H1 (cell line): ENCODE results near the gene PRX. TPM values are rescaled to one million over a fixed set of nuclear protein-coding genes. Genes with fewer than 3 reads are reported as not detected.

Experiments
- CTCF ChIA-PET: fragments of 300-600 bp; sonication (Branson Sonifier 250); formaldehyde crosslinking; loops from one replicate; lab custom pipeline; 2021; ENCODE audit not compliant: partially characterized antibody; lab: Charles Lee
- POLR2A ChIA-PET: fragments of 300-600 bp; sonication (Branson Sonifier 250); formaldehyde crosslinking; loops from one replicate; lab custom pipeline; 2021; ENCODE audit warnings: inconsistent platforms; ENCODE audit not compliant: partially characterized antibody; lab: Charles Lee
- DNase-seq, 2 experiments: peaks; one replicate each; pipeline versions ENCODE4 v3.0.0 to v3.0.0-alpha.2; 2010 to 2022; ENCODE audit warnings: low spot score in 2 of 2, low read depth in 1 of 2, mixed read lengths in 1 of 2
- FAIRE-seq: peaks from 2 replicates; lab custom pipeline; 2011; peaks lifted over from hg19 to GRCh38; lab: Jason Lieb, UNC
- H2AFZ ChIP-seq: 2 replicates; pipeline ENCODE4 v1.8.1; 2012; ENCODE audit warnings: low read length, inconsistent platforms
- H2AK5ac ChIP-seq: 2 replicates; pipeline ENCODE4 v1.6.1; 2013; ENCODE audit warnings: low read depth, low read length
- H2BK120ac ChIP-seq: replicated peaks from 2 replicates; pipeline ENCODE3; 2013; ENCODE audit warnings: low read depth, low read length, inconsistent platforms
- H2BK12ac ChIP-seq: 2 replicates; pipeline ENCODE4 v1.6.1; 2013; ENCODE audit warnings: low read depth, low read length
- H2BK15ac ChIP-seq: 2 replicates; pipeline ENCODE4 v1.6.1; 2013; ENCODE audit warnings: low read length
- H2BK20ac ChIP-seq: 2 replicates; pipeline ENCODE4 v1.6.1; 2013; ENCODE audit warnings: low read length
- H2BK5ac ChIP-seq: 2 replicates; pipeline ENCODE4 v1.6.1; 2013; ENCODE audit warnings: low read depth, low read length
- H3K14ac ChIP-seq: 2 replicates; pipeline ENCODE4 v1.6.1; 2013; ENCODE audit warnings: inconsistent platforms; ENCODE audit not compliant: insufficient read length
- H3K18ac ChIP-seq: 2 replicates; pipeline ENCODE4 v1.6.1; 2013; ENCODE audit warnings: low read length; ENCODE audit errors: extremely low read depth
- H3K23ac ChIP-seq: 2 replicates; pipeline ENCODE4 v1.6.1; 2013; ENCODE audit warnings: inconsistent platforms; ENCODE audit not compliant: insufficient read length
- H3K23me2 ChIP-seq: 2 replicates; pipeline ENCODE4 v1.6.1; 2013; ENCODE audit warnings: low read depth, low read length
- H3K27ac ChIP-seq: 2 replicates; pipeline ENCODE4 v1.6.1; 2011; ENCODE audit warnings: low read depth, low read length, inconsistent platforms
- H3K27me3 ChIP-seq, 4 experiments: replicated peaks in 1 of 4; 1 replicate in 1 of 4; 2 replicates in 3 of 4; pipeline versions ENCODE4 v1.6.1 to v1.8.1; 2011 to 2013; ENCODE audit warnings: low read length in 3 of 4, mild to moderate bottlenecking in 3 of 4, inconsistent platforms in 2 of 4, mixed read lengths in 2 of 4, moderate library complexity in 1 of 4; ENCODE audit not compliant: control insufficient read depth in 3 of 4, insufficient read depth in 3 of 4; ENCODE audit errors: extremely low read depth in 1 of 4
- H3K36me3 ChIP-seq, 4 experiments: 2 replicates each; pipeline versions ENCODE4 v1.6.1 to v1.8.1; 2011 to 2013; ENCODE audit warnings: mild to moderate bottlenecking in 4 of 4, low read length in 3 of 4, moderate library complexity in 2 of 4, control low read depth in 1 of 4, inconsistent platforms in 1 of 4; ENCODE audit not compliant: insufficient read depth in 4 of 4, control insufficient read depth in 2 of 4
- H3K4ac ChIP-seq: replicated peaks from 2 replicates; pipeline ENCODE3; 2013; ENCODE audit warnings: low read length, low read depth, mixed read lengths, inconsistent platforms; ENCODE audit not compliant: insufficient read length
- H3K4me1 ChIP-seq, 4 experiments: replicated peaks in 1 of 4; 1 replicate in 1 of 4; 2 replicates in 3 of 4; pipeline versions ENCODE4 v1.6.1 to v1.8.1; 2011 to 2013; ENCODE audit warnings: low read length in 3 of 4, inconsistent platforms in 2 of 4, mixed read lengths in 1 of 4; ENCODE audit not compliant: insufficient read depth in 4 of 4, control insufficient read depth in 3 of 4
- H3K4me2 ChIP-seq, 2 experiments: 2 replicates each; pipeline versions ENCODE4 v1.6.1 to v1.8.1; 2011 to 2013; ENCODE audit warnings: low read depth in 2 of 2, low read length in 2 of 2, control low read depth in 1 of 2, inconsistent platforms in 1 of 2, mild to moderate bottlenecking in 1 of 2; ENCODE audit not compliant: insufficient read depth in 1 of 2
- H3K4me3 ChIP-seq, 4 experiments: fragments of 200-600, 300-600 bp in 1 of 4; sonication (generic), shearing (Covaris generic), sonication (Bioruptor Twin) in 1 of 4; 2 replicates each; pipeline versions ENCODE4 v1.5.1 to v1.8.1; 2011 to 2016; ENCODE audit warnings: low read length in 4 of 4, low read depth in 3 of 4, control low read depth in 2 of 4, inconsistent platforms in 2 of 4, mild to moderate bottlenecking in 2 of 4, mixed read lengths in 1 of 4, moderate library complexity in 1 of 4; ENCODE audit not compliant: insufficient read depth in 2 of 4; ENCODE audit errors: extremely low read depth in 1 of 4
- H3K56ac ChIP-seq: replicated peaks from 2 replicates; pipeline ENCODE3; 2013; ENCODE audit warnings: low read depth, mild to moderate bottlenecking, mixed read lengths, low read length, inconsistent platforms; ENCODE audit not compliant: insufficient read length
- H3K79me1 ChIP-seq: 2 replicates; pipeline ENCODE4 v1.6.1; 2013; ENCODE audit warnings: low read depth, low read length, control low read depth
- H3K79me2 ChIP-seq, 2 experiments: 2 replicates each; pipeline versions ENCODE4 v1.6.1 to v1.8.1; 2012 to 2013; ENCODE audit warnings: low read length in 2 of 2, mild to moderate bottlenecking in 2 of 2, inconsistent platforms in 1 of 2; ENCODE audit not compliant: insufficient read depth in 2 of 2, control insufficient read depth in 1 of 2
- H3K9ac ChIP-seq, 4 experiments: replicated peaks in 1 of 4; 1 replicate in 1 of 4; 2 replicates in 3 of 4; pipeline versions ENCODE4 v1.6.1 to v1.8.1; 2011 to 2013; ENCODE audit warnings: low read depth in 3 of 4, low read length in 3 of 4, control low read depth in 2 of 4, mild to moderate bottlenecking in 2 of 4, moderate library complexity in 2 of 4, inconsistent platforms in 1 of 4; ENCODE audit errors: extremely low read depth in 1 of 4
- H3K9me3 ChIP-seq, 2 experiments: 2 replicates each; pipeline versions ENCODE4 v1.6.1 to v1.8.1; 2012 to 2013; ENCODE audit warnings: mild to moderate bottlenecking in 2 of 2, moderate library complexity in 2 of 2, control low read depth in 1 of 2, inconsistent platforms in 1 of 2, low read depth in 1 of 2, low read length in 1 of 2, mixed read lengths in 1 of 2; ENCODE audit not compliant: insufficient read depth in 2 of 2
- H4K20me1 ChIP-seq, 2 experiments: replicated peaks in 1 of 2; 2 replicates each; pipeline versions ENCODE3 to v1.8.1; 2011 to 2013; ENCODE audit warnings: inconsistent platforms in 2 of 2, low read length in 2 of 2, mild to moderate bottlenecking in 1 of 2; ENCODE audit not compliant: insufficient read depth in 2 of 2, control insufficient read depth in 1 of 2
- H4K5ac ChIP-seq: 2 replicates; pipeline ENCODE4 v1.6.1; 2013; ENCODE audit warnings: low read length, low read depth, mixed read lengths, inconsistent platforms; ENCODE audit not compliant: insufficient read length
- H4K8ac ChIP-seq: 2 replicates; pipeline ENCODE4 v1.8.0; 2013; ENCODE audit warnings: mild to moderate bottlenecking, moderate library complexity, low read length, inconsistent platforms; ENCODE audit not compliant: insufficient read depth; ENCODE audit errors: extremely low read depth
- H4K91ac ChIP-seq: replicated peaks from 2 replicates; pipeline ENCODE3; 2013; ENCODE audit warnings: low read length, mixed read lengths, inconsistent platforms; ENCODE audit not compliant: insufficient read length
- BCL11A ChIP-seq, 2 experiments: IDR thresholded peaks; one replicate each; pipeline ENCODE4 v1.6.1; 2011; ENCODE audit warnings: low read depth in 2 of 2, low read length in 2 of 2, mild to moderate bottlenecking in 2 of 2
- CBX8 ChIP-seq: fragments of 300-800, 300-1000 bp; sonication (generic); IDR thresholded peaks from 2 replicates; pipeline ENCODE4 v1.7.1; 2016; ENCODE audit warnings: low read depth, low read length, borderline replicate concordance
- EGR1 ChIP-seq: IDR thresholded peaks from 2 replicates; pipeline ENCODE4 v1.6.1; 2011; ENCODE audit warnings: low read depth, low read length, borderline replicate concordance
- EP300 ChIP-seq, 2 experiments: IDR thresholded peaks; 1 replicate in 1 of 2; 2 replicates in 1 of 2; pipeline ENCODE4 v1.6.1; 2011 to 2012; ENCODE audit warnings: low read depth in 2 of 2, low read length in 2 of 2, mild to moderate bottlenecking in 2 of 2, borderline replicate concordance in 1 of 2, inconsistent platforms in 1 of 2, moderate library complexity in 1 of 2
- EZH2 ChIP-seq: fragments of 200-600 bp; sonication (generic); IDR thresholded peaks from 2 replicates; pipeline ENCODE4 v1.7.1; 2012; ENCODE audit warnings: low read depth, mild to moderate bottlenecking, moderate library complexity, low read length, inconsistent platforms; ENCODE audit not compliant: severe bottlenecking
- POU5F1 ChIP-seq: IDR thresholded peaks from 2 replicates; pipeline ENCODE4 v1.6.1; 2011; ENCODE audit warnings: low read depth, mild to moderate bottlenecking, low read length, moderate library complexity
- SIRT6 ChIP-seq: IDR thresholded peaks from one replicate; pipeline ENCODE4 v1.7.1; 2012; ENCODE audit warnings: low read length, inconsistent platforms
- SP1 ChIP-seq: IDR thresholded peaks from 2 replicates; pipeline ENCODE4 v1.6.1; 2011; ENCODE audit warnings: low read depth, low read length
- SUZ12 ChIP-seq: fragments of 200-600 bp; sonication (generic); IDR thresholded peaks from 2 replicates; pipeline ENCODE4 v1.6.1; 2012; ENCODE audit warnings: mild to moderate bottlenecking, inconsistent platforms, low read length, moderate library complexity, mixed read lengths
- WGBS, 2 experiments: shearing (Covaris generic) in 1 of 2; methylation state at CpG; one replicate each; pipeline versions ENCODE4 v1.1.6 to v1.1.7; 2013 to 2015; ENCODE audit warnings: low lambda C conversion rate in 2 of 2, mixed read lengths in 2 of 2, inconsistent platforms in 1 of 2, low coverage in 1 of 2, missing lambda C conversion rate in 1 of 2; ENCODE audit not compliant: insufficient replicate concordance in 2 of 2, insufficient coverage in 1 of 2, insufficient read length in 1 of 2; ENCODE audit errors: extremely low coverage in 1 of 2, missing lambda C conversion rate in 1 of 2; 5-methylcytosine and 5-hydroxymethylcytosine counted together
- polyA plus RNA-seq, 7 experiments: library from polyadenylated mRNA; depleted of rRNA in 3 of 7; stranded (reverse) in 5 of 7; unstranded in 2 of 7; fragments of >200 nt in 5 of 7; fragments of 200-250 nt in 2 of 7; gene quantifications; 1 replicate in 5 of 7; 2 replicates in 1 of 7; 4 replicates in 1 of 7; pipeline versions ENCODE4 v1.2.1 to v1.2.3, GENCODE V29; 2011 to 2013; ENCODE audit warnings: missing spikeins in 2 of 7, mixed read lengths in 2 of 7
- total RNA-seq: library from RNA; stranded (reverse); fragmentation: NEBNext Ultra II Directional; extraction: Animal tissue kit (Norgen Biotek cat#: 25700); gene quantifications from 2 replicates; pipeline ENCODE4 v1.2.1, GENCODE V29; 2021
- TF ChIP-seq, protein P1 (sequence below): IDR thresholded peaks from 2 replicates; pipeline ENCODE4 v1.6.1; 2012; ENCODE audit warnings: low read length, inconsistent platforms
- TF ChIP-seq, protein P2 (sequence below): IDR thresholded peaks from 2 replicates; pipeline ENCODE4 v1.6.1; 2012; ENCODE audit warnings: inconsistent platforms

Gene PRX
- total and polyA plus RNA-seq, 2 of the 8 experiments (the other 6 are each of a cell fraction or from before 2014, with no cell fraction given): 2.8 to 5.8 TPM

DNA sequence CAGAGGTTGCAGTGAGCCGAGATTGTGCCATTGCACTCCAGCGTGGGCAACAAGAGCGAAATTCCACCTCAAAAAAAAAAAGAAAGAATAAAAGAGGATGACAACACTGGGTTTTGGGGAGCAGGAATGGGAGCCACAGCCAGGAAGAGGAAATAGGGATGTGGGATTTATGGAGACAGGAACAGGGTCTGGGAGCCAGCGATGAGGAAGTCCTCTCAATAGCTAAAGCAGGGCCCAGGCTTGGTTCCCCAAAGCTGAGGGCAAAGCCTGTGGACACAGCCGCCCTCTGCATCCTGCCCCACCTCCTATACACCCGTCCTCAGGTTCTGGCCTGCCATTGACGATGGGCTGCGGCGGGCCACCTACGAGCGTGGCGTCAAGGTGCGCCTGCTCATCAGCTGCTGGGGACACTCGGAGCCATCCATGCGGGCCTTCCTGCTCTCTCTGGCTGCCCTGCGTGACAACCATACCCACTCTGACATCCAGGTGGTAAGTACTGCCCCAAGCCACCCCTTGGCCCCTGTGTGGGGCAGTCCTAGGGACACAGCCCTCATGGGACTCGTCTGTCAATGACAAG, 36.8 kb downstream of the PRX start:
- no peak overlapping the region for H3K4ac ChIP-seq
- FAIRE-seq: no peak
- H3K23me2 ChIP-seq: no peaks in the 10 kb centered on the region
- H4K91ac ChIP-seq: no peak overlapping the region
- H2AFZ ChIP-seq: no peak overlapping the region
- CTCF ChIA-PET: interaction anchor here (1.6 kb wide), 1 partner anchor 18 kb away, joined by 5 read pairs; no protein-coding TSS in a partner anchor
- H2BK20ac ChIP-seq: no peak overlapping the region
- no peak overlapping the region for H2BK120ac ChIP-seq
- H2BK15ac ChIP-seq: no peak overlapping the region
- no peak overlapping the region for H3K4me2 ChIP-seq
- no peak overlapping the region for H2AK5ac ChIP-seq
- WGBS, 2 experiments: 89% methylated on average over 17 of the region's 17 CpGs; no CpG with 5 or more reads in 1 of the 2 experiments
- H3K9ac ChIP-seq: no peak overlapping the region
- no peak overlapping the region for H2BK5ac ChIP-seq
- no peaks in the 10 kb centered on the region for H3K79me1 ChIP-seq
- no peaks in the 10 kb centered on the region for H3K4me1 ChIP-seq
- no peak overlapping the region for H3K4me3 ChIP-seq
- no peak overlapping the region for H4K8ac ChIP-seq
- H3K36me3 ChIP-seq: peaks cover 9 to 38% (median 28%) of the 10 kb centered on the region in 4 experiments
- POLR2A ChIA-PET: interaction anchor here (1.0 kb wide), 1 partner anchor 11 kb away, joined by 4 read pairs; no protein-coding TSS in a partner anchor
- H3K9me3 ChIP-seq: no peaks in the 10 kb centered on the region
- no peaks in the 10 kb centered on the region for H3K79me2 ChIP-seq
- H2BK12ac ChIP-seq: no peak overlapping the region
- peaks cover 0 to 12% of the 10 kb centered on the region in 2 experiments for H4K20me1 ChIP-seq
- H3K27me3 ChIP-seq: no peaks in the 10 kb centered on the region
- DNase-seq: no peak
- no peak overlapping the region for H3K27ac ChIP-seq
- H3K56ac ChIP-seq: no peak overlapping the region
- H3K14ac ChIP-seq: no peak overlapping the region
- no peak overlapping the region for H4K5ac ChIP-seq
- no peak overlapping the region for H3K23ac ChIP-seq
- H3K18ac ChIP-seq: no peak overlapping the region
- TF ChIP-seq EZH2 (no peak), SIRT6 (no peak), CBX8 (no peak), BCL11A (IDR thresholded peaks at IDR 0.05; ENCODE audit: low read depth in 2 of 2, low read length in 2 of 2) (no peak), POU5F1 (no peak), EGR1 (no peak), EP300 (IDR thresholded peaks at IDR 0.05; ENCODE audit: borderline replicate concordance in 1 of 2, low read depth in 2 of 2, low read length in 2 of 2) (no peak), SP1 (no peak), SUZ12 (no peak)
- TF ChIP-seq, protein P1, sequence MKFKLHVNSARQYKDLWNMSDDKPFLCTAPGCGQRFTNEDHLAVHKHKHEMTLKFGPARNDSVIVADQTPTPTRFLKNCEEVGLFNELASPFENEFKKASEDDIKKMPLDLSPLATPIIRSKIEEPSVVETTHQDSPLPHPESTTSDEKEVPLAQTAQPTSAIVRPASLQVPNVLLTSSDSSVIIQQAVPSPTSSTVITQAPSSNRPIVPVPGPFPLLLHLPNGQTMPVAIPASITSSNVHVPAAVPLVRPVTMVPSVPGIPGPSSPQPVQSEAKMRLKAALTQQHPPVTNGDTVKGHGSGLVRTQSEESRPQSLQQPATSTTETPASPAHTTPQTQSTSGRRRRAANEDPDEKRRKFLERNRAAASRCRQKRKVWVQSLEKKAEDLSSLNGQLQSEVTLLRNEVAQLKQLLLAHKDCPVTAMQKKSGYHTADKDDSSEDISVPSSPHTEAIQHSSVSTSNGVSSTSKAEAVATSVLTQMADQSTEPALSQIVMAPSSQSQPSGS: no peak
- TF ChIP-seq, protein P2, sequence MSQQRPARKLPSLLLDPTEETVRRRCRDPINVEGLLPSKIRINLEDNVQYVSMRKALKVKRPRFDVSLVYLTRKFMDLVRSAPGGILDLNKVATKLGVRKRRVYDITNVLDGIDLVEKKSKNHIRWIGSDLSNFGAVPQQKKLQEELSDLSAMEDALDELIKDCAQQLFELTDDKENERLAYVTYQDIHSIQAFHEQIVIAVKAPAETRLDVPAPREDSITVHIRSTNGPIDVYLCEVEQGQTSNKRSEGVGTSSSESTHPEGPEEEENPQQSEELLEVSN: no peak
